Gastroesophageal sphincter (tissue), 3 donors: ENCODE data around the gene SPACDR.

Experiments
- POLR2A ChIP-seq, 2 donors: fragments of 450-650 bp; IDR thresholded peaks; one replicate each; pipeline ENCODE4 v1.6.1; 2017; ENCODE audit warnings: antibody characterized with exemption in 2 of 2, mild to moderate bottlenecking in 2 of 2, moderate library complexity in 1 of 2
- POLR2AphosphoS5 ChIP-seq: sonication (generic); formaldehyde crosslinking; IDR thresholded peaks from one replicate; pipeline ENCODE4 v1.6.1; 2017; ENCODE audit warnings: antibody characterized with exemption
- TF ChIP-seq, protein P1 (sequence below), 4 experiments: fragments of 200-600 bp in 2 of 4; fragments of 450-650 bp in 2 of 4; sonication (generic) in 1 of 4; IDR thresholded peaks; one replicate each; pipeline ENCODE4 v1.5.1; 2017 to 2019; ENCODE audit warnings: antibody characterized with exemption in 4 of 4, mild to moderate bottlenecking in 2 of 4, moderate library complexity in 2 of 4

DNA sequence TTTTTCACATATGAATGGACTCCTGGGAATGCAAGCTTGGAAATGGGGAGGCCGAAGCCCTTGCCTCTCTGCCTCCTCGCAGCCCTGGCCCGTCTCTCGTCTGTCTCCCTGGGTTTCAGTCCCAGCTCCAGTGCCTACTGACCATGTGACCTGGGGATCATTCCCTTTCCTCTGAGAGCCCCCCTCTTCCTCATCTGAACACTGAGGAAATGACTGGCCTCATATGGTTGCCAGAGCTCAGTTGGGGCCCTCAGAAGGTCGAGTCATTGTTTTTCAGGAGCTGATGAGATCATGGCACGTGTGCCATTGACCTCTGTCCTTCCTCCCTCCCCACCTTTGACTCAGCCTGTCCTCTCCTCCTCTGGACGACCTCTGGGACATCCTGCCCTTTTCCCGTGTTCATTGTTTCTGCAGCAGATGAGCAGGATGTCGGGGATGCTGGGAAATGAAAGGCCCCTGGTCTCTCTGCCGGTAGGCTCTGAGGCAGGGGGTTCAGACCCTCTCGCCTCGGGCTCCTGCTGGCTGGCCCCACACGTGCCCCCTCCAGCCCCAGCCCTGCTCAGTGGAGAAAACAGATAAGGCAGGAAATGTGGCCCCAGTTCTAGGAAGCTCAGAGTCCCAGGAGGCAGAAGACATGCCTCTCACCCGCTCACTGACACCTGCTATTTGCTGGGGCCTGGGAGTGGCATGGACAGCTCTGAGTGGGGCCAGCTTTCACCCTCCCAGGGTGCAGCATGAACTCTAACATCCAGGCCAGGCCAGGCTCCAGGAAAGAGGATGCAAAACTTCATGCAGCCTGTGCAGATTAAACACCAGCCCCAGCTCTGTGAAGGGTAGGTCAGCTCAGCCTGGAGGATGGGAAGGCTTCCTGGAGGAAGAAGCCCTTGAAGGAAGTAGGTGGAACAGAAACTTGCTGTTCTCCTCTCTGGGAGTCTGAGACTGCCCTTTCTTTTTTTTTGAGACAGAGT lies 19.5 kb downstream of the SPACDR start:
- TF ChIP-seq POLR2A (IDR thresholded peaks at IDR 0.05) (no peak), POLR2AphosphoS5 (peak; percentile 51)
- TF ChIP-seq, protein P1, sequence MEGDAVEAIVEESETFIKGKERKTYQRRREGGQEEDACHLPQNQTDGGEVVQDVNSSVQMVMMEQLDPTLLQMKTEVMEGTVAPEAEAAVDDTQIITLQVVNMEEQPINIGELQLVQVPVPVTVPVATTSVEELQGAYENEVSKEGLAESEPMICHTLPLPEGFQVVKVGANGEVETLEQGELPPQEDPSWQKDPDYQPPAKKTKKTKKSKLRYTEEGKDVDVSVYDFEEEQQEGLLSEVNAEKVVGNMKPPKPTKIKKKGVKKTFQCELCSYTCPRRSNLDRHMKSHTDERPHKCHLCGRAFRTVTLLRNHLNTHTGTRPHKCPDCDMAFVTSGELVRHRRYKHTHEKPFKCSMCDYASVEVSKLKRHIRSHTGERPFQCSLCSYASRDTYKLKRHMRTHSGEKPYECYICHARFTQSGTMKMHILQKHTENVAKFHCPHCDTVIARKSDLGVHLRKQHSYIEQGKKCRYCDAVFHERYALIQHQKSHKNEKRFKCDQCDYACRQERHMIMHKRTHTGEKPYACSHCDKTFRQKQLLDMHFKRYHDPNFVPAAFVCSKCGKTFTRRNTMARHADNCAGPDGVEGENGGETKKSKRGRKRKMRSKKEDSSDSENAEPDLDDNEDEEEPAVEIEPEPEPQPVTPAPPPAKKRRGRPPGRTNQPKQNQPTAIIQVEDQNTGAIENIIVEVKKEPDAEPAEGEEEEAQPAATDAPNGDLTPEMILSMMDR (IDR thresholded peaks at IDR 0.05) = no peak
